ENCODE measurements around the gene YAE1. TPM values are rescaled to one million over a fixed set of nuclear protein-coding genes. Genes with fewer than 3 reads are reported as not detected.
A peak's percentile ranks its signal among the peaks of the same experiment; 100 is the strongest.

The YAE1 gene
- total and polyA plus RNA-seq, 5 donors = 21.4 to 30.9 (median 23.2) TPM

DNA sequence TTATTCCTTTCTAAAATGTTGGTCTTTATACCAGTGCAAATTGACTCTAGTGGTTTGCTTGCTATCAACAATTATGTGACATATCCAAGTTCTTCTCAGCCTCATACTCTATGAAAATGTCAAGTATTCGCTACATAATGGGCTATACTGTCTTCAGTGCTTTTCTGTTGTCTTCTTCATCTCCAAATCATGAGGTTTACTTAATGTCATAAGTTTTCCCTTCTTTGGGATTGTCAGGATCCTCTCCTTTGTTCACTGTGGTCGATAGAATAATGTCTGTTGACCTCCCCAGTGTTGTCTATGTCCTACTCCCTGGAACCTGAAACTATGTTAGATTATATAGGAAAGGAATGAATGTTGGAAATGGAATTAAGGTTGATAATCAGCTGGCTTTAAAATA lies 40.7 kb downstream of the YAE1 start:
- WGBS = 95% methylated on average over 2 of the region's 2 CpGs

DNA sequence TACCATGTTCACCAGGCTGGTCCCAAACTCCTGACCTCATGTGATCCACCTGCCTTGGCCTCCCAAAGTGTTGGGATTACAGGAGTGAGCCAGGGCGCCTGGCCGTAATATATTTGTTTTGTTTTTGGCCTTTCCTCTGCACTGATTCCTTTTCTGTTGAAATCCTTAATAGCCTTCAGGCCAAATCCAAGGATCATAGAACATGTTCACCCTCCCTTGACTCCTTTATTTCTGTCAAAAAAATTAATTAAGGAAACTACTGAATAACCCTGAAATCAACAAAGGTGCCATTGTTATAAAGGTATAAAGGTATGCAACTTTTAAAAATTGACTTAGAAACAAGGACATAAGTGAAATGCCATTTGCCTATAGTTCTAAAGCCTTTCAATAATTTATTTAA lies 41.7 kb downstream of the YAE1 start:
- Histone ChIP-seq H3K27ac (ENCODE audit: low read length) (no peak overlapping the region), H3K27me3 (ENCODE audit: control insufficient read depth, insufficient read depth) (no peaks in the 10 kb centered on the region), H3K4me3 (ENCODE audit: low read length) (no peak overlapping the region), H3K9me3 (ENCODE audit: control insufficient read depth, low read length) (no peaks in the 10 kb centered on the region), H3K4me1 (ENCODE audit: control insufficient read depth, insufficient read depth, low read length) (peaks cover 2% of the 10 kb centered on the region)
- intact Hi-C loops (cut with DNase I) = no loop called here
- no peak for DNase-seq
- WGBS = 95% methylated on average over 2 of the region's 2 CpGs
- no peak for ATAC-seq

More for the DNA sequence above, 40.7 kb downstream of the YAE1 start:
- Histone ChIP-seq H3K4me3 (ENCODE audit: low read length) (no peak overlapping the region), H3K4me1 (ENCODE audit: control insufficient read depth, insufficient read depth, low read length) (peaks cover 2% of the 10 kb centered on the region), H3K27me3 (ENCODE audit: control insufficient read depth, insufficient read depth) (no peaks in the 10 kb centered on the region), H3K27ac (ENCODE audit: low read length) (no peak overlapping the region), H3K9me3 (ENCODE audit: control insufficient read depth, low read length) (no peaks in the 10 kb centered on the region)
- no peak for ATAC-seq
- no peak for DNase-seq
- intact Hi-C loops (cut with DNase I) = no loop called here

DNA sequence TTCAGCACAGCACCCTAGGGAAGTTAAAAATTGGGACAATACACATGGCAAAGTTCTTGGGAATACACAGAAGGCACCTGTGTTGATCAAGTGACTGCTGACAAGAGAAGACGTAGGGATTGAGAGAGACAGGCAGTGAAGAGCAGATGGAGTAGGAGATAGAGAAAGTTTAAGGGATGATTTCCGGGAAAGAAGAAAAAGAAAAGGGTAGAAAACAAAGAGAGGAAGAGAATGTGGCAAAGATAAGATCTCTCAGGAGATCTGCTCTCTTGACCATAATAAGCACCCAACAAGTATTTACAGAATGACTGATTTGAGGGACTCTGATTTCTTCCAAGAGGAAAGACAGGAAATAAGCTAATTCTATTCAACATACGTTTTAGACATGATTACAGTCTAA lies 42.1 kb downstream of the YAE1 start:
- no peak for DNase-seq
- ATAC-seq = no peak
- Histone ChIP-seq H3K9me3 (ENCODE audit: control insufficient read depth, low read length) (no peaks in the 10 kb centered on the region), H3K4me1 (ENCODE audit: control insufficient read depth, insufficient read depth, low read length) (peaks cover 2% of the 10 kb centered on the region), H3K27me3 (ENCODE audit: control insufficient read depth, insufficient read depth) (no peaks in the 10 kb centered on the region), H3K27ac (ENCODE audit: low read length) (no peak overlapping the region), H3K4me3 (ENCODE audit: low read length) (no peak overlapping the region)
- 59% methylated on average over 3 of the region's 3 CpGs for WGBS
- intact Hi-C loops (cut with DNase I) = no loop called here

- no peaks in the 10 kb centered on the region for H3K27me3 ChIP-seq (ENCODE audit: control insufficient read depth, insufficient read depth)
- 3% methylated on average over 36 of the region's 36 CpGs for WGBS
- H3K4me1 ChIP-seq (ENCODE audit: control insufficient read depth, insufficient read depth, low read length) = peaks cover 2% of the 10 kb centered on the region
- H3K9me3 ChIP-seq (ENCODE audit: control insufficient read depth, low read length) = no peaks in the 10 kb centered on the region
- peak overlapping the region; percentile 41 for H3K4me3 ChIP-seq (ENCODE audit: low read length)
- peak; percentile 71 to 81 for ATAC-seq
- peak; percentile 20 to 73 (median 70) for DNase-seq
- intact Hi-C loops (cut with DNase I) = no loop called here
- peak overlapping the region; percentile 49 for H3K27ac ChIP-seq (ENCODE audit: low read length)
Observed at GRCh38 chr7:39609113-39609934, 43.1 kb downstream of the YAE1 start.

DNA sequence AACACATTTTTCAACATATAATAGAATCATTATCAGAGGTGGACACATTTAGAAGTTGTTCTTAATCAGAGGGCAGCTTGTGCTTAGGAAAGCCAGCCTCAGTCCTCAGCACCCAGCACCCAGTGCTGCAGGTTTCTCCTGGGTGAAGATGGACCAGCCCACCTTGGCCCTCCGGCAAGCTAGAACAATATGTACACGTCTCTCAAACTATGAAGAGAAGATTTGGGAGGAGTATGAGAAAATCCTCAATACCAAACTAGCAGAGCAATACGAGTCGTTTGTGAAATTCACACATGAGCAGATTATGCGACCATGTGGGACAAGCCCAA lies 43.7 kb downstream of the YAE1 start:
- Histone ChIP-seq H3K4me1 (ENCODE audit: control insufficient read depth, insufficient read depth, low read length) (peaks cover 2% of the 10 kb centered on the region), H3K4me3 (ENCODE audit: low read length) (peak overlapping the region; percentile 41), H3K27ac (ENCODE audit: low read length) (peak overlapping the region; percentile 32), H3K27me3 (ENCODE audit: control insufficient read depth, insufficient read depth) (no peaks in the 10 kb centered on the region), H3K9me3 (ENCODE audit: control insufficient read depth, low read length) (no peaks in the 10 kb centered on the region)
- no peak for DNase-seq
- peak in 1 of 2 donors; percentile 44 for ATAC-seq
- 61% methylated on average over 5 of the region's 5 CpGs for WGBS
- intact Hi-C loops (cut with DNase I) = no loop called here

DNA sequence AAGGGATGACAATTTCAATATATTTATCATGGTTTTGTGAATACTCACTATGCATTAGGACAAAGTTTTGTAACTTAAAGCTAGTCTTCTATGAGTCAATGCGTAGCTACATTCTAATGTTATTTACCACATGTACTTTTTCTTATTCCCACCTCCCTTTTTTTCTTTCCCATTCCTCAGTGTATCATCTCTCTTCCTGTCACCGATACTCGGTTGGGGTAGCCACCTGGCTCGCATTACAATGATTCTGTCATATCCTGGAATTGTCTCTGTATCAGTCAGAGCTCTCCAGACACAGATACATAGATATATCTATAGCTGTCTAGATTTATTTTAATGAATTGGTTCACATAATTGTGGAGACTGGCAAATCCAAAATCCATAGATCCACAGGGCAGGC lies 47.4 kb downstream of the YAE1 start:
- H3K27me3 ChIP-seq (ENCODE audit: control insufficient read depth, insufficient read depth) = no peaks in the 10 kb centered on the region
- intact Hi-C loops (cut with DNase I) = no loop called here
- ATAC-seq = no peak
- 67% methylated on average over 4 of the region's 4 CpGs for WGBS
- DNase-seq = no peak
- no peaks in the 10 kb centered on the region for H3K9me3 ChIP-seq (ENCODE audit: control insufficient read depth, low read length)
- no peak overlapping the region for H3K27ac ChIP-seq (ENCODE audit: low read length)
- no peak overlapping the region for H3K4me3 ChIP-seq (ENCODE audit: low read length)
- H3K4me1 ChIP-seq (ENCODE audit: control insufficient read depth, insufficient read depth, low read length) = no peaks in the 10 kb centered on the region

DNA sequence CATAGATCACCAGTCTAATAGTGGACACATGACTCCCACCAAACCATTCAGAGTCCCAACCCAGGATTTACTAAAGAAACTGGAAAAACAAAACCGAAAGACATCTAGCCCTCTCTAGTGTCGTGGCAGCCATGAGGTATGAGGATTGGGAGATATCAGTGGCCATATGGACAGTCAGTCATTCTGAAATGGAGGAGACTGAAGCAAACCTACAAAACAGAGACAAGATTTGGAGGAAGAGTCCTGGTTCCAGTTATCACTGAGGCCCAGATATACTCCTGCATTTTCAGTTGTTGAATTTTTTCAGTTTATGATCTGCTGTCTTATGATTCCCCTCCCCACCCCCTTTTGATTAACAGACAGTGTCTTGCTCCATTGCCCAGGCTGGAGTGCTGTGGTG lies 48.1 kb downstream of the YAE1 start:
- Histone ChIP-seq H3K4me3 (ENCODE audit: low read length) (no peak overlapping the region), H3K4me1 (ENCODE audit: control insufficient read depth, insufficient read depth, low read length) (no peaks in the 10 kb centered on the region), H3K27me3 (ENCODE audit: control insufficient read depth, insufficient read depth) (no peaks in the 10 kb centered on the region), H3K27ac (ENCODE audit: low read length) (no peak overlapping the region), H3K9me3 (ENCODE audit: control insufficient read depth, low read length) (no peaks in the 10 kb centered on the region)
- DNase-seq (no peak), ATAC-seq (no peak)
- 90% methylated on average over 2 of the region's 2 CpGs for WGBS
- intact Hi-C loops (cut with DNase I) = no loop called here

GRCh38 chr7:39615350-39615975 lies 49.3 kb downstream of the YAE1 start:
- DNase-seq = no peak
- no peak overlapping the region for H3K27ac ChIP-seq (ENCODE audit: low read length)
- no peaks in the 10 kb centered on the region for H3K9me3 ChIP-seq (ENCODE audit: control insufficient read depth, low read length)
- no peaks in the 10 kb centered on the region for H3K4me1 ChIP-seq (ENCODE audit: control insufficient read depth, insufficient read depth, low read length)
- intact Hi-C loops (cut with DNase I) = no loop called here
- no peak overlapping the region for H3K4me3 ChIP-seq (ENCODE audit: low read length)
- H3K27me3 ChIP-seq (ENCODE audit: control insufficient read depth, insufficient read depth) = no peaks in the 10 kb centered on the region
- no peak for ATAC-seq
- WGBS = 75% methylated on average over 1 of the region's 1 CpG

- Histone ChIP-seq H3K27me3 (ENCODE audit: control insufficient read depth, insufficient read depth) (no peaks in the 10 kb centered on the region), H3K9me3 (ENCODE audit: control insufficient read depth, low read length) (no peaks in the 10 kb centered on the region), H3K4me1 (ENCODE audit: control insufficient read depth, insufficient read depth, low read length) (no peaks in the 10 kb centered on the region), H3K4me3 (ENCODE audit: low read length) (no peak overlapping the region), H3K27ac (ENCODE audit: low read length) (no peak overlapping the region)
- WGBS = 65% methylated on average over 1 of the region's 1 CpG
- DNase-seq (no peak), ATAC-seq (no peak)
- intact Hi-C loops (cut with DNase I) = no loop called here
Observed at GRCh38 chr7:39616138-39616537, 49.9 kb downstream of the YAE1 start.

- no peak for DNase-seq
- intact Hi-C loops (cut with DNase I) = no loop called here
Observed at GRCh38 chr7:39617005-39617404, 50.8 kb downstream of the YAE1 start.

DNA sequence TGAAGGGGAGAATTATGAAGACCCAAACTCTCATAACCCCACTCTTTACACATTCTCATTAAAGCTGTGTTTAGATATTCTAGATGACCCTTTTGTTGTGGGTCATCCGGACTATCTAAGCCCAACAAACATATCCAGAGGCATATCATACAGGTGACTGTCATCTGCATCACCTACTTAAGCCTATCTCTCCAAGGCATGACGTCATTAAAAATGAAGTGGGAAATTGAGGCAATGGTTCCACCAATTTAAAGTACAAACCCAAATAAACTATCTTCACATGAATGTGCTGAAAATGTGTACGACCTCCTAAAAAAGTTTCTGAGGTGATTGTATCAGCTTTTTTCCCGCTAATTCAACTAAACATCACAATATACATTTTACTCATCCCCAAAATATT lies 52.7 kb downstream of the YAE1 start:
- H3K27ac ChIP-seq (ENCODE audit: low read length) = no peak overlapping the region
- H3K4me3 ChIP-seq (ENCODE audit: low read length) = no peak overlapping the region
- intact Hi-C loops (cut with DNase I) = no loop called here
- DNase-seq (no peak), ATAC-seq (no peak)
- WGBS = 76% methylated on average over 4 of the region's 4 CpGs
- no peaks in the 10 kb centered on the region for H3K27me3 ChIP-seq (ENCODE audit: control insufficient read depth, insufficient read depth)
- peaks cover 3% of the 10 kb centered on the region for H3K4me1 ChIP-seq (ENCODE audit: control insufficient read depth, insufficient read depth, low read length)
- no peaks in the 10 kb centered on the region for H3K9me3 ChIP-seq (ENCODE audit: control insufficient read depth, low read length)

More at GRCh38 chr7:39617005-39617404, 50.8 kb downstream of the YAE1 start:
- no peak for ATAC-seq
- Histone ChIP-seq H3K4me1 (ENCODE audit: control insufficient read depth, insufficient read depth, low read length) (no peaks in the 10 kb centered on the region), H3K4me3 (ENCODE audit: low read length) (no peak overlapping the region), H3K27me3 (ENCODE audit: control insufficient read depth, insufficient read depth) (no peaks in the 10 kb centered on the region), H3K9me3 (ENCODE audit: control insufficient read depth, low read length) (no peaks in the 10 kb centered on the region), H3K27ac (ENCODE audit: low read length) (no peak overlapping the region)

Measured in right cardiac atrium (tissue), 5 donors.